Measurements from ENCODE around the gene SV2A. TPM values are rescaled to one million over a fixed set of nuclear protein-coding genes. Genes with fewer than 3 reads are reported as not detected.
A peak's percentile ranks its signal among the peaks of the same experiment; 100 is the strongest.
"Not testable (repeated sequence)": the region's sequence is repeated elsewhere in the genome, so short reads cannot be mapped to it uniquely, and the experiment has no call there.

Gene SV2A, protein sequence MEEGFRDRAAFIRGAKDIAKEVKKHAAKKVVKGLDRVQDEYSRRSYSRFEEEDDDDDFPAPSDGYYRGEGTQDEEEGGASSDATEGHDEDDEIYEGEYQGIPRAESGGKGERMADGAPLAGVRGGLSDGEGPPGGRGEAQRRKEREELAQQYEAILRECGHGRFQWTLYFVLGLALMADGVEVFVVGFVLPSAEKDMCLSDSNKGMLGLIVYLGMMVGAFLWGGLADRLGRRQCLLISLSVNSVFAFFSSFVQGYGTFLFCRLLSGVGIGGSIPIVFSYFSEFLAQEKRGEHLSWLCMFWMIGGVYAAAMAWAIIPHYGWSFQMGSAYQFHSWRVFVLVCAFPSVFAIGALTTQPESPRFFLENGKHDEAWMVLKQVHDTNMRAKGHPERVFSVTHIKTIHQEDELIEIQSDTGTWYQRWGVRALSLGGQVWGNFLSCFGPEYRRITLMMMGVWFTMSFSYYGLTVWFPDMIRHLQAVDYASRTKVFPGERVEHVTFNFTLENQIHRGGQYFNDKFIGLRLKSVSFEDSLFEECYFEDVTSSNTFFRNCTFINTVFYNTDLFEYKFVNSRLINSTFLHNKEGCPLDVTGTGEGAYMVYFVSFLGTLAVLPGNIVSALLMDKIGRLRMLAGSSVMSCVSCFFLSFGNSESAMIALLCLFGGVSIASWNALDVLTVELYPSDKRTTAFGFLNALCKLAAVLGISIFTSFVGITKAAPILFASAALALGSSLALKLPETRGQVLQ
- 10 to 100 TPM; 14.4 to 15.2 TPM for total RNA-seq

- peak within 1 kb of the TSS; percentile 85 for H3K4me3 Mint-ChIP-seq
- H3K27me3 Mint-ChIP-seq, result peaks cover 4% of the 10 kb centered on the region
- ChIA-PET CTCF (no interaction called here), POLR2A (interaction anchor here (1.7 to 5.4 kb wide), 2 partner anchors 14 to 30 kb away, joined by 5 to 42 read pairs; a partner anchor contains a TSS)
- H3K36me3 Mint-ChIP-seq (ENCODE audit: low read depth), result peaks cover 18% of the 10 kb centered on the region
- H3K9me3 Mint-ChIP-seq, result no peaks in the 10 kb centered on the region
- H3K4me1 Mint-ChIP-seq, result peaks cover 42% of the 10 kb centered on the region
- DNase-seq, result peak; percentile 51
- peak within 1 kb of the TSS; percentile 21 for H3K27ac Mint-ChIP-seq
Observed at GRCh38 chr1:149917571-149918144, at the start of gene SV2A. Gene SV2A, minus strand, starts transcription at chr1:149917844. Its CDS starts 4,004 bp downstream, at chr1:149913840.

DNA sequence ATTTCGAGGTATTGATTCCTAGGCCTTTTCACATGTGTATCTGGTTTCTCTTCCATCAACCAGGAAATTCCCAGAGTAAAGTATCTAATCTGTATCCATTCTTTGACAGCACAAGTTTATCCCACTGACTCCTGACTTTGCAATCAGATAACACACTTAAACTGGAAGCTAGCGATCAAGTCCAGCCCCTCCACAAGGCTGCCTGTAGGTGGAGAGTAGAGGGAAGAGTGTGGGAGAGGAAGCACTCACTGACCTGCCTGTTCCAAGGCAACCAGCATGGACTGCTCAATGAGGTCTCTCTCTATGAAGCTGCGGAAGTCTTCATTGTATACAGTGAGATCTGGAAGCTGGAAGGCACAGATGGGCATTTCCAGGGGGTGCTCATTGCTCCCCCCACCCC, 49.4 kb upstream of the SV2A start:
- POLR2A ChIA-PET, result no interaction called here
- peaks cover 35% of the 10 kb centered on the region for H3K36me3 Mint-ChIP-seq (ENCODE audit: low read depth)
- H3K4me1 Mint-ChIP-seq, result peaks cover 17% of the 10 kb centered on the region
- DNase-seq, result no peak
- CTCF ChIA-PET, result interaction anchor here (1.3 kb wide), 1 partner anchor 79 kb away, joined by 3 read pairs; a partner anchor contains a TSS
- H3K27me3 Mint-ChIP-seq, result no peaks in the 10 kb centered on the region
- H3K9me3 Mint-ChIP-seq, result no peaks in the 10 kb centered on the region
- H3K4me3 Mint-ChIP-seq, result no peak overlapping the region
- no peak overlapping the region for H3K27ac Mint-ChIP-seq

GRCh38 chr1:149966405-149966804, 48.8 kb upstream of the SV2A start:
- no peaks in the 10 kb centered on the region for H3K27me3 Mint-ChIP-seq
- ChIA-PET CTCF (interaction anchor here (1.3 kb wide), 1 partner anchor 79 kb away, joined by 3 read pairs; a partner anchor contains a TSS), POLR2A (interaction anchor here (1.1 kb wide), 1 partner anchor 44 kb away, joined by 3 read pairs; no protein-coding TSS in a partner anchor)
- peaks cover 32% of the 10 kb centered on the region for H3K36me3 Mint-ChIP-seq (ENCODE audit: low read depth)
- no peak overlapping the region for H3K4me3 Mint-ChIP-seq
- H3K9me3 Mint-ChIP-seq, result no peaks in the 10 kb centered on the region
- H3K4me1 Mint-ChIP-seq, result peaks cover 23% of the 10 kb centered on the region
- DNase-seq, result no peak
- peak overlapping the region; percentile 65 for H3K27ac Mint-ChIP-seq

DNA sequence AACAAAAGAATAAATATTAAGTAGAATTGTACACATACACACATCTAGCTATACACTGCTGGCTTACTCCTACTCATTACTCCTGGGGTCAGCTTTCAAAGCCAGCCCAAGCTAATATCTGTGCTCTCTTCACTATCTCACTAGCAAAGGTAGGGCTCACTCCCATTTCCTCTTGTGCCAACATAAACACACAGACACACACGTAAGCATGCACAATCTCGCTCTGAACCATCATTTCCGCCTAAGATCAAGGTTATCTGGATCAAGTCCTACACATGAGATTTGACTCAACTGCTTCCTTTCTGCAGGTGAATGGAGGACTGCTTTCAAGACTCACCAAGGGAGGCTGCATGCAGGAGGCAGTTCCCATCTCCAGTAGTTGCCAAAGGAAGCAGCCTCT, 47.8 kb upstream of the SV2A start:
- no peak overlapping the region for H3K4me3 Mint-ChIP-seq
- ChIA-PET POLR2A (interaction anchor here (1.1 kb wide), 1 partner anchor 45 kb away, joined by 3 read pairs; no protein-coding TSS in a partner anchor), CTCF (interaction anchor here (1.9 kb wide), 1 partner anchor 222 kb away, joined by 7 read pairs; no protein-coding TSS in a partner anchor)
- H3K27ac Mint-ChIP-seq, result peak overlapping the region; percentile 62
- peaks cover 30% of the 10 kb centered on the region for H3K36me3 Mint-ChIP-seq (ENCODE audit: low read depth)
- H3K4me1 Mint-ChIP-seq, result peaks cover 23% of the 10 kb centered on the region
- no peaks in the 10 kb centered on the region for H3K27me3 Mint-ChIP-seq
- H3K9me3 Mint-ChIP-seq, result no peaks in the 10 kb centered on the region
- no peak for DNase-seq

- DNase-seq, result no peak
- ChIA-PET POLR2A (no interaction called here), CTCF (interaction anchor here (1.1 to 3.2 kb wide), 5 partner anchors 86 to 223 kb away, joined by 3 to 38 read pairs (median 13); no protein-coding TSS in a partner anchor)
- no peak overlapping the region for H3K4me3 Mint-ChIP-seq
- peaks cover 37% of the 10 kb centered on the region for H3K36me3 Mint-ChIP-seq (ENCODE audit: low read depth)
- no peak overlapping the region for H3K27ac Mint-ChIP-seq
- H3K27me3 Mint-ChIP-seq, result no peaks in the 10 kb centered on the region
- H3K4me1 Mint-ChIP-seq, result peaks cover 23% of the 10 kb centered on the region
- H3K9me3 Mint-ChIP-seq, result no peaks in the 10 kb centered on the region
Observed at GRCh38 chr1:149963358-149963757, 45.7 kb upstream of the SV2A start.

DNA sequence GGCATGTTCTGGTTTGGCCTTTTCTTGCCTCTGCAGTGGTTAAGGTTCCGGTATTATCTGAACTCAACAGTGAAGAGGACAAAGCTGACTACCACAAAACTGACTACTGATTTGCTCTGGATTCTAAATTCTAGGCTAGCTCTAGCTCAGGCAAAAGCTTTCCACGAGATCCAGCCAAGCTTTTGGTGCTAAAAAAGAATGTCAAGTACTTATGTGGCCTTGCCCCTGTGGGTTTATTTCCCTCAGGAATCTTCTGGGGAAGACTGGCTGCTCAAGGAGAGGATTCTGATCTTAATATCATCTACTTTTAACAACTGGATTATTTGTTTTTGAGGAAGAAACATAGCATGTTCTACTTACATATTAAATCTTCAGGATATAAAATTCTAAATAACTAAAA, 45.1 kb upstream of the SV2A start:
- POLR2A ChIA-PET, result interaction anchor here (0.7 to 1.8 kb wide), 8 partner anchors 25 to 225 kb away, joined by 3 to 11 read pairs (median 3); partner anchors contain the start of gene SF3B4
- no peak for DNase-seq

DNA sequence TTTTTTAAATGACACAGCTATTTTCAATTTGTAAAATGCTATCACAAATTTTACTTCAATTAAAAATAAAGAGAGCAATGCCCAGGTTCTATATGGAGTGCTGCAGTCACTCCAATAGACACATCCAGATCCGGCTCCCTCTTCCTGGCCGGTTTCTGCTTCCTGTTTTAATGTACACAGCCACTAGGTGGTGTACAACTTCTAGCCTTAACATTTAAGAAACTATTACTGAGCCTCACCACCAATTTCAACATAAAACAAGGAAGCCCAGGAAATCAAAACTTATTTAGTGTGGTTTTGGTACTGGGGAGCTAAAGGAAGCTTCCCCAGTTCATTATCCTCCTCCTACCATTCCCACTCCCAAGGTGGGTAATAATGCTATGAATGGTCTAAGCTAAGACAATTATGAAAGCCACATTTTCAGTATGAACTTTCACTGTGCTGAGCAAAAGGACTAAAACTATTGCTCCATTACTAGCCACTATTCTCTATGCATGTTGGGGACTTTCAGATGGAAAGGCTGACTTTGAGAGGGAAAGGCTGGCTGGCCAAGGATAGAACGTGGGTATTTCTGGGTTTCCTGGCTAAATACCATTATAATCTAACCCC, 44.5 kb upstream of the SV2A start:
- no peak overlapping the region for H3K27ac Mint-ChIP-seq
- ChIA-PET CTCF (interaction anchor here (0.6 to 3.2 kb wide), 31 partner anchors 10 to 229 kb away, joined by 3 to 38 read pairs (median 4); no protein-coding TSS in a partner anchor), POLR2A (interaction anchor here (0.7 to 1.8 kb wide), 8 partner anchors 24 to 225 kb away, joined by 3 to 11 read pairs (median 3); partner anchors contain the start of gene SF3B4)
- peaks cover 42% of the 10 kb centered on the region for H3K36me3 Mint-ChIP-seq (ENCODE audit: low read depth)
- H3K9me3 Mint-ChIP-seq, result no peaks in the 10 kb centered on the region
- DNase-seq, result peak; percentile 54
- no peak overlapping the region for H3K4me3 Mint-ChIP-seq
- no peaks in the 10 kb centered on the region for H3K27me3 Mint-ChIP-seq
- H3K4me1 Mint-ChIP-seq, result peaks cover 23% of the 10 kb centered on the region

More for the DNA sequence above, 45.1 kb upstream of the SV2A start:
- Mint-ChIP-seq H3K4me1 (peaks cover 23% of the 10 kb centered on the region), H3K4me3 (no peak overlapping the region), H3K9me3 (no peaks in the 10 kb centered on the region), H3K27me3 (no peaks in the 10 kb centered on the region), H3K27ac (no peak overlapping the region), H3K36me3 (ENCODE audit: low read depth) (peaks cover 39% of the 10 kb centered on the region)
- CTCF ChIA-PET, result interaction anchor here (0.6 to 3.2 kb wide), 29 partner anchors 9 to 228 kb away, joined by 3 to 38 read pairs (median 4); no protein-coding TSS in a partner anchor

DNA sequence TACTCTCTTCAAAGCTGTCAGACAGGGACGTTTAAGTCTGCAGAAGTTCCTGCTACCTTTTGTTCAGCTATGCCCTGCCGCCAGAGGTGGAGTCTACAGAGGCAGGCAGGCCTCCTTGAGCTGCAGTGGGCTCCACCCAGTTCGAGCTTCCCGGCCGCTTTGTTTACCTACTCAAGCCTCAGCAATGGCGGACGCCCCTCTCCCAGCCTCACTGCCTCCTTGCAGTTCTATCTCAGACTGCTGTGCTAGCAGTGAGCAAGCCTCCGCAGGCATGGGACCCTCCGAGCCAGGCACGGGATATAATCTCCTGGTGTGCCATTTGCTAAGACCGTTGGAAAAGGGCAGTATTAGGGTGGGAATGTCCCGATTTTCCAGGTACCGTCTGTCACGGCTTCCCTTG, 39.9 kb upstream of the SV2A start:
- H3K4me3 Mint-ChIP-seq, H3K27ac Mint-ChIP-seq, H3K9me3 Mint-ChIP-seq, DNase-seq, H3K27me3 Mint-ChIP-seq, POLR2A ChIA-PET: not testable (repeated sequence)
- Mint-ChIP-seq H3K36me3 (ENCODE audit: low read depth) (peaks cover 45% of the 10 kb centered on the region), H3K4me1 (peaks cover 11% of the 10 kb centered on the region)
- CTCF ChIA-PET, result interaction anchor here (0.7 kb wide), 1 partner anchor 230 kb away, joined by 3 read pairs; no protein-coding TSS in a partner anchor

DNA sequence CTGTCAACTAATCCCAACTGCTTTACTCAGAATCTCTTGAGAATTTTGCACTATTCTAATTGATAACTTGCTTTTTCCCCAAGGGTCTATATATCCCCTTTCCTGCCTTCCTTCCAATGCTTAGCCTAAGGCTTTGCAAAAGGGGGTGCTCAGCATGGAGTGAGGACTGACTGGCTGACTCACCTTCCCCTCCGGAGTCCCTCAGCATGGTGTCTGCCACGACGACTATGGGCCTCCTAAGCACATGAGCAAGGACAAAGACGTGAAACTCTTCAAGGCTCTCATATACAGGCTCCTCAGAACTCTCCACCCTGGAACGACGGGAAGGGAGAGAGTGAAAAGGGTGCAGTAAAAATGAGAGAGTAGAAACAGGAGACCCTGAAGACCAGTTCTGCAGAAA, 32.3 kb upstream of the SV2A start:
- H3K4me3 Mint-ChIP-seq, result no peak overlapping the region
- ChIA-PET CTCF (no interaction called here), POLR2A (no interaction called here)
- peaks cover 27% of the 10 kb centered on the region for H3K36me3 Mint-ChIP-seq (ENCODE audit: low read depth)
- H3K9me3 Mint-ChIP-seq, result no peaks in the 10 kb centered on the region
- H3K27me3 Mint-ChIP-seq, result no peaks in the 10 kb centered on the region
- H3K27ac Mint-ChIP-seq, result no peak overlapping the region
- no peak for DNase-seq
- H3K4me1 Mint-ChIP-seq, result no peaks in the 10 kb centered on the region

GRCh38 chr1:149945206-149945605, 27.6 kb upstream of the SV2A start:
- ChIA-PET CTCF (interaction anchor here (1.2 to 1.6 kb wide), 2 partner anchors 16 to 17 kb away, joined by 3 to 4 read pairs; no protein-coding TSS in a partner anchor), POLR2A (no interaction called here)
- DNase-seq, result no peak
- Mint-ChIP-seq H3K4me3 (no peak overlapping the region), H3K27ac (no peak overlapping the region), H3K4me1 (peaks cover 14% of the 10 kb centered on the region), H3K27me3 (no peaks in the 10 kb centered on the region), H3K9me3 (no peaks in the 10 kb centered on the region), H3K36me3 (ENCODE audit: low read depth) (peaks cover 30% of the 10 kb centered on the region)

GRCh38 chr1:149942885-149943284, 25.2 kb upstream of the SV2A start:
- ChIA-PET CTCF (no interaction called here), POLR2A (interaction anchor here (1.1 to 2.4 kb wide), 3 partner anchors 15 to 57 kb away, joined by 3 to 14 read pairs (median 6); a partner anchor contains a TSS)
- no peaks in the 10 kb centered on the region for H3K27me3 Mint-ChIP-seq
- H3K9me3 Mint-ChIP-seq, result no peaks in the 10 kb centered on the region
- H3K4me1 Mint-ChIP-seq, result peaks cover 30% of the 10 kb centered on the region
- DNase-seq, result no peak
- peaks cover 22% of the 10 kb centered on the region for H3K36me3 Mint-ChIP-seq (ENCODE audit: low read depth)
- H3K4me3 Mint-ChIP-seq, result no peak overlapping the region
- no peak overlapping the region for H3K27ac Mint-ChIP-seq

- Mint-ChIP-seq H3K36me3 (ENCODE audit: low read depth) (peaks cover 17% of the 10 kb centered on the region), H3K27ac (no peak overlapping the region), H3K4me3 (no peak overlapping the region), H3K9me3 (no peaks in the 10 kb centered on the region), H3K4me1 (peaks cover 37% of the 10 kb centered on the region), H3K27me3 (no peaks in the 10 kb centered on the region)
- POLR2A ChIA-PET, result interaction anchor here (1.1 to 2.4 kb wide), 3 partner anchors 14 to 56 kb away, joined by 3 to 14 read pairs (median 6); a partner anchor contains a TSS
- CTCF ChIA-PET, result no interaction called here
- no peak for DNase-seq
Observed at GRCh38 chr1:149942207-149942606, 24.6 kb upstream of the SV2A start.

All from activated CD4-positive, alpha-beta memory T cell treated with anti-CD3 and anti-CD28 coated beads, Interleukin-2, amount 10 ng/mL, durations not matched to agents 7 days and 5 days (primary cell).